Lower lobe of right lung (tissue), 2 donors: ENCODE measurements around the gene MAGI2. TPM values are rescaled to one million over a fixed set of nuclear protein-coding genes. Genes with fewer than 3 reads are reported as not detected.

Source experiments
- ATAC-seq, 2 donors: fragments of 200-7000 bp; cut with Tn5 transposase; one replicate each; pipeline ENCODE4 v1.9.1; 2020 to 2022; ENCODE audit warnings: mild to moderate bottlenecking in 2 of 2, moderate library complexity in 2 of 2
- DNase-seq: peaks from one replicate; pipeline ENCODE4 v3.0.0-alpha.2; 2020
- H3K27ac ChIP-seq: fragments of 200-600 bp; one replicate; pipeline ENCODE4 v1.8.0; 2022
- H3K27me3 ChIP-seq: fragments of 200-600 bp; one replicate; pipeline ENCODE4 v1.8.0; 2022; ENCODE audit warnings: low read depth
- H3K36me3 ChIP-seq: fragments of 200-600 bp; one replicate; pipeline ENCODE4 v1.8.0; 2022; ENCODE audit warnings: mild to moderate bottlenecking
- H3K4me1 ChIP-seq: fragments of 200-600 bp; one replicate; pipeline ENCODE4 v1.8.0; 2022
- H3K4me3 ChIP-seq: fragments of 200-600 bp; one replicate; pipeline ENCODE4 v1.8.0; 2022; ENCODE audit warnings: mild to moderate bottlenecking
- H3K9me3 ChIP-seq: fragments of 200-600 bp; one replicate; pipeline ENCODE4 v1.8.0; 2022
- intact Hi-C: fragments of 100-400 bp; cut with DNase I; formaldehyde crosslinking; loops from one replicate; pipeline ENCODE4 v1.11.0; 2022
- total RNA-seq: library from RNA; stranded (reverse); fragmentation: NEBNext Ultra II Directional; extraction: Animal tissue kit (Norgen Biotek cat#: 25700); gene quantifications from one replicate; pipeline ENCODE4 v1.2.1, GENCODE V29; 2021
- TF ChIP-seq, protein P1 (sequence below): fragments of 200-600 bp; IDR thresholded peaks from one replicate; pipeline ENCODE4 v1.8.0; 2022; ENCODE audit warnings: antibody characterized with exemption, mild to moderate bottlenecking
- donor health status: DM: no; HTN: yes; CAD: no; lungs with severe emphysema.

MAGI2 gene
- total RNA-seq, 1 donor from 2014 or later, result 15.3 TPM

DNA sequence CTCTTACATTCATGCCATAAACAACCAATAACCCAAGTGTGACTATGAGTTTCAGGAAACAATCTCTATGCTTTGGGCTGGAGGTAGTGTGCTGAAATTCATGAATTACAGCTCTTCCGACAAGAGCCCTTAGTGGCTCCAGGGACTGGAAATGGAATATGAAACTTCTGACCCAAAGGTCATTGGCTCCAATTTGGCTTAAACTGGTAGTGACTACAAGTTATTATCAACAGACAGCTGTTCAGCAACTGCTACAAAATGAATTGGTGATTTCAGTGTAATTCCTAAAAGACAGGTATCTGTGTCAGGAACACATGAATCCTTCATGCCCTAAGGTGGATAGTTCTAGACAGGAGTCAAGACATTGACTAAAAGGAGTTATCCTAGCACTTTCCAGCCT, 909.5 kb downstream of the MAGI2 start:
- DNase-seq (no peak), ATAC-seq (no peak)
- H3K27ac ChIP-seq, result no peak overlapping the region
- no peaks in the 10 kb centered on the region for H3K9me3 ChIP-seq
- intact Hi-C loops, result no loop called here
- TF ChIP-seq, protein P1, sequence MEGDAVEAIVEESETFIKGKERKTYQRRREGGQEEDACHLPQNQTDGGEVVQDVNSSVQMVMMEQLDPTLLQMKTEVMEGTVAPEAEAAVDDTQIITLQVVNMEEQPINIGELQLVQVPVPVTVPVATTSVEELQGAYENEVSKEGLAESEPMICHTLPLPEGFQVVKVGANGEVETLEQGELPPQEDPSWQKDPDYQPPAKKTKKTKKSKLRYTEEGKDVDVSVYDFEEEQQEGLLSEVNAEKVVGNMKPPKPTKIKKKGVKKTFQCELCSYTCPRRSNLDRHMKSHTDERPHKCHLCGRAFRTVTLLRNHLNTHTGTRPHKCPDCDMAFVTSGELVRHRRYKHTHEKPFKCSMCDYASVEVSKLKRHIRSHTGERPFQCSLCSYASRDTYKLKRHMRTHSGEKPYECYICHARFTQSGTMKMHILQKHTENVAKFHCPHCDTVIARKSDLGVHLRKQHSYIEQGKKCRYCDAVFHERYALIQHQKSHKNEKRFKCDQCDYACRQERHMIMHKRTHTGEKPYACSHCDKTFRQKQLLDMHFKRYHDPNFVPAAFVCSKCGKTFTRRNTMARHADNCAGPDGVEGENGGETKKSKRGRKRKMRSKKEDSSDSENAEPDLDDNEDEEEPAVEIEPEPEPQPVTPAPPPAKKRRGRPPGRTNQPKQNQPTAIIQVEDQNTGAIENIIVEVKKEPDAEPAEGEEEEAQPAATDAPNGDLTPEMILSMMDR, result no peak
- no peaks in the 10 kb centered on the region for H3K27me3 ChIP-seq
- H3K36me3 ChIP-seq, result no peaks in the 10 kb centered on the region
- no peak overlapping the region for H3K4me3 ChIP-seq
- no peaks in the 10 kb centered on the region for H3K4me1 ChIP-seq

DNA sequence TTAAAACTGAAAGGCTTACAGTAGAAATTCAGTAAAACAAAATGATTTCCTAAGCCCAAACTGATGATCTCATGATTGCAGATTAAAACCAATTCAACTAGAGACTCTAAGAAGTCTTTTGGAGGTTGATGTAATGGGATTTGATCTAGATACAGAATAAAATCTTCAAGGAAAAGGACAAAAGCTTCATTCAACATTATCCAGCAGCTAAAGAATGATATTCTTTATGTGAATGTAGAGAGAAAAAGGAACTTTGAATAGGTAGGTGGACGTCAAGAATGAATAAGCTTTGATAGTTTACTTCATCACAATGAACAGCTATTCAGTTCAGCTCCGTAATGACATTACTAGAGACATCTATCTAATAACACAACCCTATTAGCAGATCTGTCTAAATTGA, 910.5 kb downstream of the MAGI2 start:
- Histone ChIP-seq H3K36me3 (no peaks in the 10 kb centered on the region), H3K27ac (no peak overlapping the region), H3K9me3 (no peaks in the 10 kb centered on the region), H3K4me3 (no peak overlapping the region), H3K27me3 (no peaks in the 10 kb centered on the region), H3K4me1 (no peaks in the 10 kb centered on the region)
- TF ChIP-seq, protein P1, result no peak
- intact Hi-C loops, result no loop called here
- ATAC-seq (no peak), DNase-seq (no peak)

DNA sequence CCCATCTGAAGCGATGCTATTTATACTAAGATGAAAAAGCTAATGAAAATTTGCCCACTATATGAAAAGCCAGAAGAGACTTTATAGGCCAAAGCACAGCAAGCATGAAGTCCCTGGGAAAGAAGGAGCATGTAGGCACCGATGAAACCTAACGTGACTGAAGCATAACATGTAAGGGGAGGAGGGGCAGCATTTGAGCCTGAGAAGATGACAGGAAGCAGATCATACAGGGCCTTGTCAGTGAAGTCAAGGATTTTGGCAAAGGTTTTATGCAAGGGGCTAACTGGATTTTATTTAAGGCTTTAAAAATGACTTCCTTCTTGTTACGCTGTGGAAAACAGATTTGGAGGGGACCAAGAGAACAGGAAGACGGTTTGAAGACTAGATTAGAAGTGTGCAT, 910.9 kb downstream of the MAGI2 start:
- TF ChIP-seq, protein P1, result no peak
- ATAC-seq (no peak), DNase-seq (no peak)
- Histone ChIP-seq H3K9me3 (no peaks in the 10 kb centered on the region), H3K4me1 (no peaks in the 10 kb centered on the region), H3K27ac (no peak overlapping the region), H3K36me3 (no peaks in the 10 kb centered on the region), H3K4me3 (no peak overlapping the region), H3K27me3 (no peaks in the 10 kb centered on the region)
- intact Hi-C loops, result no loop called here

DNA sequence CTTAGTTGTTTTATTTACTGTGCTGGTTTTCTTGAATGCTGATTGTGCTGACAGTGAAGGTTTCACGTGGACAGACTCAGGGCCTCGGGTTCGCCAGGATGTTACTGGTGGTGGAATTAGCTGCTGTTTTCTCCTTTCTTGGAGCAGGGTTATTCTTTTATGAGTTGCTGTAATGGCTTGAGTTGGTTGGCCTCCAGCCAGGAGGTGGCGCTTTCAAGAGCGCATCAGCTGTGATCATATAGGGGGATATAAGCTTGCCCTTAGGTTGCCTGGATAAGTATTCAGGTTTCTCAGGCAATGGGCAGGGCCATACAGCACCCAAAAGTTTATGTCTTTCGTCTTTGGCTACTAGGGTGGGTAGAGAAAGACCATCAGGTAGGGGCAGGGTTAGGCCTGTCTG, 913.6 kb downstream of the MAGI2 start:
- TF ChIP-seq, protein P1, result no peak
- Histone ChIP-seq H3K27me3 (no peaks in the 10 kb centered on the region), H3K9me3 (no peaks in the 10 kb centered on the region), H3K4me3 (no peak overlapping the region), H3K27ac (no peak overlapping the region), H3K36me3 (no peaks in the 10 kb centered on the region), H3K4me1 (no peaks in the 10 kb centered on the region)
- intact Hi-C loops, result no loop called here
- DNase-seq, result no peak
- no peak for ATAC-seq

DNA sequence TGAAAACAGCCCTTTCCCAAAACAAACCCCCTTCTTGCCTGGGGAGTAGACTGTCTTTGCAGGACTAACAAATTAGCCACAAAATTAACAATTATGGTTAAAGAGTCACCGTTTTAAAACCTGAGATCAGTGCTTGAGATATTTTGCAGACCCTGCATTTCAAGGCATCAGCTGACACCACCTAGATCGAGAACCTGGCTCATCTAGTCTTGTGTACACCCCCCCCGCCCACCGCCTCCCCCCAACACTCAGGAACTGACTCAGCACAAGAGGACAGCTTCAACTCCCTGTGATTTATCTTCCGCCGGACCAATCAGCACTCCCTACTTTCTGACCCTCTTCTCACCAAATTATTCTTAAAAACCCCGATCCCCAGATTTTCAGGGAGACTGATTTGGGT, 917.8 kb downstream of the MAGI2 start:
- intact Hi-C loops, result no loop called here
- no peaks in the 10 kb centered on the region for H3K9me3 ChIP-seq
- TF ChIP-seq, protein P1, result no peak
- H3K36me3 ChIP-seq, result no peaks in the 10 kb centered on the region
- no peak for ATAC-seq
- H3K27ac ChIP-seq, result no peak overlapping the region
- H3K4me3 ChIP-seq, result no peak overlapping the region
- no peaks in the 10 kb centered on the region for H3K4me1 ChIP-seq
- DNase-seq, result no peak
- no peaks in the 10 kb centered on the region for H3K27me3 ChIP-seq

DNA sequence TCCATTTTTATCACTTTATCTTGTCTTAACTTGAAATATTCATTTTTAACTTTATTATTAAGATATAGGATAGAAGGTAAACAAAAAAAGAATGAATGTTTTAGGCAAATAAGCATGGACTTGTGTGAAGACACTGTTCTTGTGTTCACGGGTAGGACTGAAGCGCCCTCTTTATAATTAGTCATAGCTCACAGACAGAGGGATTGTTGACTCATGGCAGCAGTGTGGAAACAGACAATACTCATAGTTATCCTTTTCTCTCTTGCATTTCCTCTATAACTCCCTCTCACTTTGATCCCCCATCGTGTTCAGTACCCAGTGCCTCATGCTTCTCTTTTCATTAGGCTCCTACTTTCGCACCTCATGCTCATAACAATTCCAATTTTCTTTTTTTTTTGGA, 923.1 kb downstream of the MAGI2 start:
- Histone ChIP-seq H3K36me3 (no peaks in the 10 kb centered on the region), H3K27ac (no peak overlapping the region), H3K4me1 (no peaks in the 10 kb centered on the region), H3K9me3 (no peaks in the 10 kb centered on the region), H3K4me3 (no peak overlapping the region), H3K27me3 (no peaks in the 10 kb centered on the region)
- ATAC-seq, result no peak
- TF ChIP-seq, protein P1, result no peak
- DNase-seq, result no peak
- intact Hi-C loops, result no loop called here
